Sciatic nerve (tissue), 1 donor: ENCODE measurements around the gene NDUFS5. TPM values are rescaled to one million over a fixed set of nuclear protein-coding genes. Genes with fewer than 3 reads are reported as not detected.

Source experiments
- total RNA-seq: library from RNA; stranded (reverse); fragmentation: NEBNext Ultra II Directional; extraction: Animal tissue kit (Norgen Biotek cat#: 25700); gene quantifications from one replicate; pipeline ENCODE4 v1.2.1, GENCODE V29; 2021
- donor health status: DM: no; HTN: no; CAD: no.

NDUFS5 gene
- total RNA-seq, 1 donor from 2014 or later: 149 TPM

Other genes starting within 250 kb of the NDUFS5 start
- 28.3 TPM for gene RRAGC, start 166.6 kb upstream of the NDUFS5 start, total RNA-seq
- gene MYCBP, start 153.0 kb upstream of the NDUFS5 start, total RNA-seq: 6.5 TPM
- not detected for gene GJA9, start 144.8 kb upstream of the NDUFS5 start, total RNA-seq
- 0.22 TPM for gene RHBDL2, start 84.5 kb upstream of the NDUFS5 start, total RNA-seq
- 44.2 TPM for gene AKIRIN1, start 35.1 kb upstream of the NDUFS5 start, total RNA-seq
- gene MACF1, start 178.3 kb downstream of the NDUFS5 start, total RNA-seq: 322 TPM